K562 (cell line): Measurements from ENCODE around the gene COQ8B. TPM values are rescaled to one million over a fixed set of nuclear protein-coding genes. Genes with fewer than 3 reads are reported as not detected.

Source experiments
- ARNT ChIP-seq, 2 experiments: fragments of 450-650 bp; IDR thresholded peaks; 2 replicates each; pipeline ENCODE4 v1.6.1; 2016; ENCODE audit warnings: mild to moderate bottlenecking in 1 of 2
- BRD9 ChIP-seq: fragments of 450-650 bp; IDR thresholded peaks from 2 replicates; pipeline ENCODE4 v1.6.1; 2018; ENCODE audit warnings: low read depth; ENCODE audit not compliant: partially characterized antibody
- FOXA3 ChIP-seq, 2 experiments: fragments of 450-650 bp in 1 of 2; sonication (generic) in 1 of 2; formaldehyde crosslinking; IDR thresholded peaks in 1 of 2; conservative IDR thresholded peaks in 1 of 2; 2 replicates each; pipeline versions ENCODE4 v1.4.0 to v1.8.0; 2020 to 2022; ENCODE audit warnings: mild to moderate bottlenecking in 2 of 2, missing genetic modification reagents in 1 of 2
- HNRNPK ChIP-seq: fragments of 200-400 bp; formaldehyde crosslinking; IDR thresholded peaks from one replicate; pipeline ENCODE4 v1.6.1; 2018; ENCODE audit warnings: mild to moderate bottlenecking, low read depth, low read length; ENCODE audit not compliant: poor library complexity, severe bottlenecking
- KLF1 ChIP-seq: fragments of 450-650 bp; IDR thresholded peaks from 2 replicates; pipeline ENCODE4 v1.6.1; 2016; ENCODE audit warnings: missing genetic modification characterization, missing compliant biosample characterization
- POLR2AphosphoS5 ChIP-seq: IDR thresholded peaks from 2 replicates; pipeline ENCODE4 v1.6.1; 2011; ENCODE audit warnings: mild to moderate bottlenecking, low read depth, low read length, moderate library complexity; ENCODE audit not compliant: control insufficient read depth, insufficient read depth
- PRMT5 ChIP-seq: sonication (generic); formaldehyde crosslinking; IDR thresholded peaks from 2 replicates; pipeline ENCODE4 v1.5.0; 2020; ENCODE audit warnings: missing genetic modification reagents
- SIN3B ChIP-seq: fragments of 450-650 bp; IDR thresholded peaks from 2 replicates; pipeline ENCODE4 v1.6.1; 2017; ENCODE audit warnings: low read depth, mild to moderate bottlenecking, moderate library complexity
- TAF7 ChIP-seq: fragments of 450-650 bp; IDR thresholded peaks from 2 replicates; pipeline ENCODE4 v1.6.1; 2016; ENCODE audit warnings: missing genetic modification characterization, missing compliant biosample characterization
- ZBTB17 ChIP-seq: fragments of 450-650 bp; formaldehyde crosslinking; IDR thresholded peaks from 2 replicates; pipeline ENCODE4 v1.4.0; 2020; ENCODE audit warnings: mild to moderate bottlenecking
- ZNF197 ChIP-seq: fragments of 200-800 bp; sonication (Bioruptor generic); IDR thresholded peaks from 2 replicates; pipeline ENCODE4 v1.6.1; 2016; ENCODE audit warnings: low read depth, missing genetic modification characterization, missing compliant biosample characterization
- ZNF699 ChIP-seq: fragments of 250-450 bp; sonication (Bioruptor Pico); IDR thresholded peaks from 2 replicates; pipeline ENCODE4 v1.8.0; 2021; ENCODE audit warnings: mild to moderate bottlenecking, moderate library complexity; ENCODE audit not compliant: insufficient replicate concordance
- ZSCAN29 ChIP-seq: fragments of 450-650 bp; IDR thresholded peaks from 2 replicates; pipeline ENCODE4 v1.6.1; 2017
- polyA plus RNA-seq, 8 experiments: library from polyadenylated mRNA; depleted of rRNA in 4 of 8; stranded (reverse) in 5 of 8; unstranded in 3 of 8; fragments of >200 nt; fragmentation: Nextera tagmentation in 2 of 8; fragmentation: Illumina TruSeq in 1 of 8; extraction: Ambion mirVana in 2 of 8; extraction: Trizol in 1 of 8; gene quantifications; 2 replicates each; pipeline versions ENCODE4 v1.2.1 to v1.2.3, GENCODE V29; 2011 to 2014; ENCODE audit warnings: inconsistent platforms in 1 of 8, missing spikeins in 1 of 8
- total RNA-seq, 7 experiments: library from RNA; depleted of rRNA in 6 of 7; stranded (reverse); fragments of >200 nt in 6 of 7; fragmentation: Illumina TruSeq in 2 of 7; extraction: Trizol in 2 of 7; gene quantifications; 2 replicates each; pipeline versions ENCODE4 v1.2.1 to v1.2.3, GENCODE V29; 2011 to 2021; ENCODE audit warnings: low replicate concordance in 1 of 7
- TF ChIP-seq, protein P1 (sequence below): sonication (generic); formaldehyde crosslinking; IDR thresholded peaks from 2 replicates; pipeline ENCODE4 v1.8.0; 2022; ENCODE audit warnings: mild to moderate bottlenecking, missing genetic modification reagents
- TF ChIP-seq, protein P2 (sequence below): fragments of 250-450 bp; sonication (Bioruptor Pico); IDR thresholded peaks from 2 replicates; pipeline ENCODE4 v1.8.0; 2021; ENCODE audit warnings: moderate library complexity, mild to moderate bottlenecking, inconsistent platforms
- TF ChIP-seq, protein P3 (sequence below): fragments of 250-450 bp; sonication (Bioruptor Pico); IDR thresholded peaks from 2 replicates; pipeline ENCODE4 v1.5.0; 2020; ENCODE audit warnings: mild to moderate bottlenecking
- TF ChIP-seq, protein P4 (sequence below): fragments of 250-450 bp; sonication (Bioruptor Pico); IDR thresholded peaks from 2 replicates; pipeline ENCODE4 v1.5.0; 2021; ENCODE audit warnings: mild to moderate bottlenecking, borderline replicate concordance

Gene COQ8B
- total and polyA plus RNA-seq, 9 of the 15 experiments (the other 6 are each of a cell fraction or from before 2014, with no cell fraction given) = 0.41 to 32.3 (median 12.9) TPM

DNA sequence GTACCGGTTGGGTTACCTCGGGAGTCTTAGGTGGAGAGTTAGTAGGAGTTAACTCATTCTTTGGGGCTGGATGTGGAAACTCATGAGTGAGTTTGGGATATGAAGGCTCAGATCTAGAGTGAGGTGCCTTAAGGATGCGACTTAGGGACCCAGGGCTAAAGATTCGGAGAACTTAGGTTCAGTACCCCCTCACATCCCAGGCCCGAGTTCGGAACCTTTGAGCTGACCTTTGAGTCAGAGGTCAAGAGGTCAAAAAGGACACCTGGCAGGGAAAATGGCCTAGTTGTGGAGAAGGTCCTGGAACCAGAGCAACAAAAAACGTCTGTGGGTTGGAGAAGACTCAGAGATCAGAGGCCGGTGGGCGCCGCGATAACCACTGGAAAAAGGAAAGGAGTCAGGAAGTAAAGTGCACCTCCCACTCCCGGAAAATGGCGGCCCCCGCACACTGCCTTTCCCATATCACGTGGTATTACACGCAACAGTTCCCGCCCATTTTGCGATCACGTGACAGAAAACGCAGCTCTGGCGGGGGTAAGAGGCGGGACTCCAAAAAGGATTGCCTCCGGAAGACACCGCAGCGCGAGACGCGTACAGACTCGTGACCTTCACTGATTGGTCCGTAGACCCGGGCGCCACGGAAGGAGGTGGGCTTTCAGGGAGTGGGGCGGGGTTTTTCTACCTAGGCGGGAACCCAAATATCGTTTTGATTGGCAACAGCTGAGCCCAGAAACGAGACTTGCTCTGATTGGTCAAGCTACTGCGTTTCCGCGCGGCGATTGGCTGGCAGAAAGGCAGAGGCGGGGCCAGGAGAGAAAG, 33.6 kb upstream of the COQ8B start, which contains the start of gene ACTMAP (continued):
- no peak for TF ChIP-seq HNRNPK
- TF ChIP-seq FOXA3 (CRISPR knock-in tag; conservative IDR thresholded peaks at IDR 0.05 in 1 of 2, IDR thresholded peaks at IDR 0.05 in 1 of 2) = no peak
- TF ChIP-seq, protein P1, sequence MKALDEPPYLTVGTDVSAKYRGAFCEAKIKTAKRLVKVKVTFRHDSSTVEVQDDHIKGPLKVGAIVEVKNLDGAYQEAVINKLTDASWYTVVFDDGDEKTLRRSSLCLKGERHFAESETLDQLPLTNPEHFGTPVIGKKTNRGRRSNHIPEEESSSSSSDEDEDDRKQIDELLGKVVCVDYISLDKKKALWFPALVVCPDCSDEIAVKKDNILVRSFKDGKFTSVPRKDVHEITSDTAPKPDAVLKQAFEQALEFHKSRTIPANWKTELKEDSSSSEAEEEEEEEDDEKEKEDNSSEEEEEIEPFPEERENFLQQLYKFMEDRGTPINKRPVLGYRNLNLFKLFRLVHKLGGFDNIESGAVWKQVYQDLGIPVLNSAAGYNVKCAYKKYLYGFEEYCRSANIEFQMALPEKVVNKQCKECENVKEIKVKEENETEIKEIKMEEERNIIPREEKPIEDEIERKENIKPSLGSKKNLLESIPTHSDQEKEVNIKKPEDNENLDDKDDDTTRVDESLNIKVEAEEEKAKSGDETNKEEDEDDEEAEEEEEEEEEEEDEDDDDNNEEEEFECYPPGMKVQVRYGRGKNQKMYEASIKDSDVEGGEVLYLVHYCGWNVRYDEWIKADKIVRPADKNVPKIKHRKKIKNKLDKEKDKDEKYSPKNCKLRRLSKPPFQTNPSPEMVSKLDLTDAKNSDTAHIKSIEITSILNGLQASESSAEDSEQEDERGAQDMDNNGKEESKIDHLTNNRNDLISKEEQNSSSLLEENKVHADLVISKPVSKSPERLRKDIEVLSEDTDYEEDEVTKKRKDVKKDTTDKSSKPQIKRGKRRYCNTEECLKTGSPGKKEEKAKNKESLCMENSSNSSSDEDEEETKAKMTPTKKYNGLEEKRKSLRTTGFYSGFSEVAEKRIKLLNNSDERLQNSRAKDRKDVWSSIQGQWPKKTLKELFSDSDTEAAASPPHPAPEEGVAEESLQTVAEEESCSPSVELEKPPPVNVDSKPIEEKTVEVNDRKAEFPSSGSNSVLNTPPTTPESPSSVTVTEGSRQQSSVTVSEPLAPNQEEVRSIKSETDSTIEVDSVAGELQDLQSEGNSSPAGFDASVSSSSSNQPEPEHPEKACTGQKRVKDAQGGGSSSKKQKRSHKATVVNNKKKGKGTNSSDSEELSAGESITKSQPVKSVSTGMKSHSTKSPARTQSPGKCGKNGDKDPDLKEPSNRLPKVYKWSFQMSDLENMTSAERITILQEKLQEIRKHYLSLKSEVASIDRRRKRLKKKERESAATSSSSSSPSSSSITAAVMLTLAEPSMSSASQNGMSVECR (CRISPR knock-in tag) = no peak
- TF ChIP-seq ARNT (IDR thresholded peaks at IDR 0.05) = peak; percentile 66 to 79
- TF ChIP-seq, protein P2, sequence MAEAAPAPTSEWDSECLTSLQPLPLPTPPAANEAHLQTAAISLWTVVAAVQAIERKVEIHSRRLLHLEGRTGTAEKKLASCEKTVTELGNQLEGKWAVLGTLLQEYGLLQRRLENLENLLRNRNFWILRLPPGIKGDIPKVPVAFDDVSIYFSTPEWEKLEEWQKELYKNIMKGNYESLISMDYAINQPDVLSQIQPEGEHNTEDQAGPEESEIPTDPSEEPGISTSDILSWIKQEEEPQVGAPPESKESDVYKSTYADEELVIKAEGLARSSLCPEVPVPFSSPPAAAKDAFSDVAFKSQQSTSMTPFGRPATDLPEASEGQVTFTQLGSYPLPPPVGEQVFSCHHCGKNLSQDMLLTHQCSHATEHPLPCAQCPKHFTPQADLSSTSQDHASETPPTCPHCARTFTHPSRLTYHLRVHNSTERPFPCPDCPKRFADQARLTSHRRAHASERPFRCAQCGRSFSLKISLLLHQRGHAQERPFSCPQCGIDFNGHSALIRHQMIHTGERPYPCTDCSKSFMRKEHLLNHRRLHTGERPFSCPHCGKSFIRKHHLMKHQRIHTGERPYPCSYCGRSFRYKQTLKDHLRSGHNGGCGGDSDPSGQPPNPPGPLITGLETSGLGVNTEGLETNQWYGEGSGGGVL (CRISPR knock-in tag) = no peak
- TF ChIP-seq KLF1 (tag) = no peak
- peak; percentile 51; the same call in 1 of the 2 replicates for TF ChIP-seq SIN3B
- TF ChIP-seq ZNF197 (CRISPR knock-in tag) = no peak
- TF ChIP-seq, protein P3, sequence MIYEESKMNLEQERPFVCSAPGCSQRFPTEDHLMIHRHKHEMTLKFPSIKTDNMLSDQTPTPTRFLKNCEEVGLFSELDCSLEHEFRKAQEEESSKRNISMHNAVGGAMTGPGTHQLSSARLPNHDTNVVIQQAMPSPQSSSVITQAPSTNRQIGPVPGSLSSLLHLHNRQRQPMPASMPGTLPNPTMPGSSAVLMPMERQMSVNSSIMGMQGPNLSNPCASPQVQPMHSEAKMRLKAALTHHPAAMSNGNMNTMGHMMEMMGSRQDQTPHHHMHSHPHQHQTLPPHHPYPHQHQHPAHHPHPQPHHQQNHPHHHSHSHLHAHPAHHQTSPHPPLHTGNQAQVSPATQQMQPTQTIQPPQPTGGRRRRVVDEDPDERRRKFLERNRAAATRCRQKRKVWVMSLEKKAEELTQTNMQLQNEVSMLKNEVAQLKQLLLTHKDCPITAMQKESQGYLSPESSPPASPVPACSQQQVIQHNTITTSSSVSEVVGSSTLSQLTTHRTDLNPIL = no peak
- TF ChIP-seq ZSCAN29 = peak; percentile 69; the same call in 1 of the 2 replicates
- TF ChIP-seq ZNF699 (CRISPR knock-in tag) = no peak
- TF ChIP-seq POLR2AphosphoS5 = peak; percentile 23; the same call in 1 of the 2 replicates
- TF ChIP-seq PRMT5 (CRISPR knock-in tag) = no peak
- no peak for TF ChIP-seq ZBTB17 (CRISPR knock-in tag)
- TF ChIP-seq, protein P4, sequence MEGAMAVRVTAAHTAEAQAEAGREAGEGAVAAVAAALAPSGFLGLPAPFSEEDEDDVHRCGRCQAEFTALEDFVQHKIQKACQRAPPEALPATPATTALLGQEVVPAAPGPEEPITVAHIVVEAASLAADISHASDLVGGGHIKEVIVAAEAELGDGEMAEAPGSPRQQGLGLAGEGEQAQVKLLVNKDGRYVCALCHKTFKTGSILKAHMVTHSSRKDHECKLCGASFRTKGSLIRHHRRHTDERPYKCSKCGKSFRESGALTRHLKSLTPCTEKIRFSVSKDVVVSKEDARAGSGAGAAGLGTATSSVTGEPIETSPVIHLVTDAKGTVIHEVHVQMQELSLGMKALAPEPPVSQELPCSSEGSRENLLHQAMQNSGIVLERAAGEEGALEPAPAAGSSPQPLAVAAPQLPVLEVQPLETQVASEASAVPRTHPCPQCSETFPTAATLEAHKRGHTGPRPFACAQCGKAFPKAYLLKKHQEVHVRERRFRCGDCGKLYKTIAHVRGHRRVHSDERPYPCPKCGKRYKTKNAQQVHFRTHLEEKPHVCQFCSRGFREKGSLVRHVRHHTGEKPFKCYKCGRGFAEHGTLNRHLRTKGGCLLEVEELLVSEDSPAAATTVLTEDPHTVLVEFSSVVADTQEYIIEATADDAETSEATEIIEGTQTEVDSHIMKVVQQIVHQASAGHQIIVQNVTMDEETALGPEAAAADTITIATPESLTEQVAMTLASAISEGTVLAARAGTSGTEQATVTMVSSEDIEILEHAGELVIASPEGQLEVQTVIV (CRISPR knock-in tag) = no peak
- peak; percentile 87 for TF ChIP-seq TAF7 (tag)
- TF ChIP-seq BRD9 = peak; percentile 84
